GM18951 (cell line): ENCODE results near the gene SCRN1.

Experiments used
- POLR2A ChIP-seq: IDR thresholded peaks from 4 replicates; pipeline ENCODE4 v1.6.1; 2011; ENCODE audit warnings: mild to moderate bottlenecking; ENCODE audit not compliant: insufficient read length, insufficient read depth; ENCODE audit errors: extremely low read depth
- in situ Hi-C: fragments of 300-500 bp; cut with MboI; formaldehyde crosslinking; loops from one replicate; pipeline ENCODE4 v1.12.0; 2022; ENCODE audit warnings: low sequenced_read_pairs, mixed read lengths, inconsistent platforms; ENCODE audit not compliant: unreplicated experiment

SCRN1 gene

GRCh38 chr7:29955075-29955792, 34.4 kb downstream of the SCRN1 start:
- TF ChIP-seq POLR2A, result no peak
- in situ Hi-C loops, result no loop called here

GRCh38 chr7:29953726-29954347, 35.8 kb downstream of the SCRN1 start:
- in situ Hi-C loops, result no loop called here

GRCh38 chr7:29951206-29951605, 38.4 kb downstream of the SCRN1 start:
- in situ Hi-C loops, result no loop called here
- TF ChIP-seq POLR2A, result no peak

More at GRCh38 chr7:29953726-29954347, 35.8 kb downstream of the SCRN1 start:
- TF ChIP-seq POLR2A, result no peak

- in situ Hi-C loops, result no loop called here
- no peak for TF ChIP-seq POLR2A
Observed at GRCh38 chr7:29950480-29950879, 39.1 kb downstream of the SCRN1 start.

GRCh38 chr7:29948587-29948986, 41.0 kb downstream of the SCRN1 start:
- TF ChIP-seq POLR2A, result no peak
- in situ Hi-C loops, result no loop called here

- TF ChIP-seq POLR2A, result no peak
- in situ Hi-C loops, result no loop called here
Observed at GRCh38 chr7:29946428-29947186, 43.0 kb downstream of the SCRN1 start.

GRCh38 chr7:29945259-29945809, 44.3 kb downstream of the SCRN1 start:
- in situ Hi-C loops, result no loop called here
- TF ChIP-seq POLR2A, result no peak

- in situ Hi-C loops, result no loop called here
- no peak for TF ChIP-seq POLR2A
Observed at GRCh38 chr7:29940199-29940598, 49.4 kb downstream of the SCRN1 start.

GRCh38 chr7:29937132-29937531, 52.5 kb downstream of the SCRN1 start:
- in situ Hi-C loops, result no loop called here
- no peak for TF ChIP-seq POLR2A

GRCh38 chr7:29935111-29935510, 54.5 kb downstream of the SCRN1 start:
- no peak for TF ChIP-seq POLR2A
- in situ Hi-C loops, result no loop called here

GRCh38 chr7:29929018-29929807, 60.4 kb downstream of the SCRN1 start:
- in situ Hi-C loops, result no loop called here
- no peak for TF ChIP-seq POLR2A

- in situ Hi-C loops, result no loop called here
- no peak for TF ChIP-seq POLR2A
Observed at GRCh38 chr7:29926741-29927140, 62.9 kb downstream of the SCRN1 start.

- TF ChIP-seq POLR2A, result no peak
- in situ Hi-C loops, result no loop called here
Observed at GRCh38 chr7:29926216-29926615, 63.4 kb downstream of the SCRN1 start.

GRCh38 chr7:29924684-29925083, 64.9 kb downstream of the SCRN1 start:
- in situ Hi-C loops, result no loop called here
- TF ChIP-seq POLR2A, result no peak
